Fibroblast of lung (primary cell): Measurements from ENCODE around the gene MINPP1. TPM values are rescaled to one million over a fixed set of nuclear protein-coding genes. Genes with fewer than 3 reads are reported as not detected.
"Not testable (repeated sequence)": the region's sequence is repeated elsewhere in the genome, so short reads cannot be mapped to it uniquely, and the experiment has no call there.

Source experiments
- DNase-seq, 2 donors: peaks; one replicate each; pipeline versions ENCODE4 v3.0.0 to v3.0.0-alpha.2; 2010; ENCODE audit warnings: low read depth in 2 of 2
- H2AFZ ChIP-seq: 2 replicates; pipeline ENCODE4 v1.5.1; 2012; ENCODE audit warnings: low read length, control low read depth, inconsistent platforms
- H3K27ac ChIP-seq: 2 replicates; pipeline ENCODE4 v1.5.1; 2011; ENCODE audit warnings: low read length, control low read depth; ENCODE audit not compliant: insufficient read depth
- H3K27me3 ChIP-seq: 2 replicates; pipeline ENCODE4 v1.5.1; 2011; ENCODE audit warnings: mild to moderate bottlenecking, low read length; ENCODE audit not compliant: control insufficient read depth, insufficient read depth
- H3K36me3 ChIP-seq: 2 replicates; pipeline ENCODE4 v1.5.1; 2011; ENCODE audit warnings: low read length; ENCODE audit not compliant: control insufficient read depth, insufficient read depth
- H3K4me1 ChIP-seq: 2 replicates; pipeline ENCODE4 v1.5.1; 2011; ENCODE audit warnings: low read length; ENCODE audit not compliant: control insufficient read depth, insufficient read depth; ENCODE audit errors: extremely low read depth
- H3K4me2 ChIP-seq: 2 replicates; pipeline ENCODE4 v1.5.1; 2011; ENCODE audit warnings: low read length, control low read depth; ENCODE audit not compliant: insufficient read depth; ENCODE audit errors: extremely low read depth
- H3K4me3 ChIP-seq, 4 experiments: fragments of 200-600 bp in 1 of 4; sonication (generic) in 1 of 4; replicated peaks in 1 of 4; 2 replicates each; pipeline ENCODE4 v1.5.1; 2011 to 2016; ENCODE audit warnings: low read length in 4 of 4, low read depth in 3 of 4, mild to moderate bottlenecking in 3 of 4, control low read depth in 2 of 4, inconsistent platforms in 1 of 4, mixed read lengths in 1 of 4; ENCODE audit not compliant: insufficient read depth in 1 of 4; ENCODE audit errors: control extremely low read depth in 1 of 4
- H3K79me2 ChIP-seq: 2 replicates; pipeline ENCODE4 v1.5.1; 2012; ENCODE audit warnings: mild to moderate bottlenecking, low read length, inconsistent platforms; ENCODE audit not compliant: control insufficient read depth, insufficient read depth
- H3K9ac ChIP-seq: 2 replicates; pipeline ENCODE4 v1.5.1; 2011; ENCODE audit warnings: mild to moderate bottlenecking, low read length, control low read depth; ENCODE audit not compliant: insufficient read depth
- H3K9me3 ChIP-seq: 2 replicates; pipeline ENCODE4 v1.5.1; 2012; ENCODE audit warnings: low read depth, low read length; ENCODE audit not compliant: control insufficient read depth, insufficient read depth
- H4K20me1 ChIP-seq: 2 replicates; pipeline ENCODE4 v1.5.1; 2011; ENCODE audit warnings: low read length; ENCODE audit not compliant: control insufficient read depth, insufficient read depth; ENCODE audit errors: extremely low read depth
- EZH2 ChIP-seq: IDR thresholded peaks from 2 replicates; pipeline ENCODE4 v1.5.1; 2012; ENCODE audit warnings: low read length, control low read depth, mild to moderate bottlenecking; ENCODE audit errors: missing control alignments
- polyA minus RNA-seq: library from RNA; depleted of rRNA, polyadenylated mRNA; stranded (reverse); fragments of >200 nt; gene quantifications from 2 replicates; pipeline ENCODE4 v1.2.3, GENCODE V29; 2011; ENCODE audit warnings: low replicate concordance
- polyA plus RNA-seq, 2 donors: library from polyadenylated mRNA; depleted of rRNA in 1 of 2; stranded (reverse) in 1 of 2; unstranded in 1 of 2; fragments of >200 nt; gene quantifications; 2 replicates each; pipeline ENCODE4 v1.2.1, GENCODE V29; 2011 to 2012; ENCODE audit warnings: missing spikeins in 1 of 2
- total RNA-seq: library from RNA; depleted of rRNA; stranded (reverse); fragments of >200 nt; gene quantifications from 2 replicates; pipeline ENCODE4 v1.2.1, GENCODE V29; 2014
- TF ChIP-seq, protein P1 (sequence below), 2 donors: IDR thresholded peaks in 1 of 2; conservative IDR thresholded peaks in 1 of 2; 1 replicate in 1 of 2; 2 replicates in 1 of 2; pipeline ENCODE4 v1.5.1; 2011 to 2012; ENCODE audit warnings: low read length in 2 of 2, control low read depth in 1 of 2, inconsistent platforms in 1 of 2, low read depth in 1 of 2, mild to moderate bottlenecking in 1 of 2

The MINPP1 gene, protein sequence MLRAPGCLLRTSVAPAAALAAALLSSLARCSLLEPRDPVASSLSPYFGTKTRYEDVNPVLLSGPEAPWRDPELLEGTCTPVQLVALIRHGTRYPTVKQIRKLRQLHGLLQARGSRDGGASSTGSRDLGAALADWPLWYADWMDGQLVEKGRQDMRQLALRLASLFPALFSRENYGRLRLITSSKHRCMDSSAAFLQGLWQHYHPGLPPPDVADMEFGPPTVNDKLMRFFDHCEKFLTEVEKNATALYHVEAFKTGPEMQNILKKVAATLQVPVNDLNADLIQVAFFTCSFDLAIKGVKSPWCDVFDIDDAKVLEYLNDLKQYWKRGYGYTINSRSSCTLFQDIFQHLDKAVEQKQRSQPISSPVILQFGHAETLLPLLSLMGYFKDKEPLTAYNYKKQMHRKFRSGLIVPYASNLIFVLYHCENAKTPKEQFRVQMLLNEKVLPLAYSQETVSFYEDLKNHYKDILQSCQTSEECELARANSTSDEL
- 24.4 and 25.7 TPM in 2 replicates for total RNA-seq
- 16.3 and 18.5 TPM in 2 replicates for polyA plus RNA-seq
- polyA plus RNA-seq (2012), result 22.5 TPM in 2 replicates
- 1.3 and 2.0 TPM in 2 replicates for polyA minus RNA-seq

DNA sequence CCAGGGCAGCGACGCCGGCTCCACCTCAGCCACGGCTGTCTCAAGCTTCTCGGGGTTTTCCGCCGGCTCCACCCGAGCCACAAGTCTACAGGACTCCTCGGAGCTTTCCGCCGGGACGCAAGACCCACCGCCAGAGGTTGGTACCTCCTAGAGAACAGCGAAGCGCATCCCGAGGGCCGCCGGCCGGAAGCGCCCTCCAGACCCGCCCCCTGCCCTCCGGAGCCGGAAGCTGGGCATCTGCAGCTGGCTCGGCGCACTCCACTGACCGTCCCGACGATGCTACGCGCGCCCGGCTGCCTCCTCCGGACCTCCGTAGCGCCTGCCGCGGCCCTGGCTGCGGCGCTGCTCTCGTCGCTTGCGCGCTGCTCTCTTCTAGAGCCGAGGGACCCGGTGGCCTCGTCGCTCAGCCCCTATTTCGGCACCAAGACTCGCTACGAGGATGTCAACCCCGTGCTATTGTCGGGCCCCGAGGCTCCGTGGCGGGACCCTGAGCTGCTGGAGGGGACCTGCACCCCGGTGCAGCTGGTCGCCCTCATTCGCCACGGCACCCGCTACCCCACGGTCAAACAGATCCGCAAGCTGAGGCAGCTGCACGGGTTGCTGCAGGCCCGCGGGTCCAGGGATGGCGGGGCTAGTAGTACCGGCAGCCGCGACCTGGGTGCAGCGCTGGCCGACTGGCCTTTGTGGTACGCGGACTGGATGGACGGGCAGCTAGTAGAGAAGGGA, at the start of gene MINPP1:
TSS of gene MINPP1 (plus strand) at position 254 of the 726 bp plus-strand sequence. CDS start at position 277, 23 bp downstream.
- no peaks in the 10 kb centered on the region for H4K20me1 ChIP-seq
- TF ChIP-seq, protein P1, sequence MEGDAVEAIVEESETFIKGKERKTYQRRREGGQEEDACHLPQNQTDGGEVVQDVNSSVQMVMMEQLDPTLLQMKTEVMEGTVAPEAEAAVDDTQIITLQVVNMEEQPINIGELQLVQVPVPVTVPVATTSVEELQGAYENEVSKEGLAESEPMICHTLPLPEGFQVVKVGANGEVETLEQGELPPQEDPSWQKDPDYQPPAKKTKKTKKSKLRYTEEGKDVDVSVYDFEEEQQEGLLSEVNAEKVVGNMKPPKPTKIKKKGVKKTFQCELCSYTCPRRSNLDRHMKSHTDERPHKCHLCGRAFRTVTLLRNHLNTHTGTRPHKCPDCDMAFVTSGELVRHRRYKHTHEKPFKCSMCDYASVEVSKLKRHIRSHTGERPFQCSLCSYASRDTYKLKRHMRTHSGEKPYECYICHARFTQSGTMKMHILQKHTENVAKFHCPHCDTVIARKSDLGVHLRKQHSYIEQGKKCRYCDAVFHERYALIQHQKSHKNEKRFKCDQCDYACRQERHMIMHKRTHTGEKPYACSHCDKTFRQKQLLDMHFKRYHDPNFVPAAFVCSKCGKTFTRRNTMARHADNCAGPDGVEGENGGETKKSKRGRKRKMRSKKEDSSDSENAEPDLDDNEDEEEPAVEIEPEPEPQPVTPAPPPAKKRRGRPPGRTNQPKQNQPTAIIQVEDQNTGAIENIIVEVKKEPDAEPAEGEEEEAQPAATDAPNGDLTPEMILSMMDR (conservative IDR thresholded peaks at IDR 0.05 in 1 of 2, IDR thresholded peaks at IDR 0.05 in 1 of 2; ENCODE audit: low read depth in 1 of 2, low read length in 2 of 2), result no peak
- no peak for TF ChIP-seq EZH2
- H3K9me3 ChIP-seq, result no peaks in the 10 kb centered on the region
- no peaks in the 10 kb centered on the region for H3K36me3 ChIP-seq
- H3K4me3 ChIP-seq, result peak within 1 kb of the TSS; percentile 87 to 95 (median 90)
- no peaks in the 10 kb centered on the region for H3K27me3 ChIP-seq
- H3K79me2 ChIP-seq, result peaks cover 27% of the 10 kb centered on the region
- H3K9ac ChIP-seq, result peak within 1 kb of the TSS; percentile 63
- H3K27ac ChIP-seq, result peak within 1 kb of the TSS; percentile 71
- H2AFZ ChIP-seq, result peak within 1 kb of the TSS; percentile 94
- H3K4me1 ChIP-seq, result no peaks in the 10 kb centered on the region
- DNase-seq, result peak; percentile 78 to 88
- H3K4me2 ChIP-seq, result peak within 1 kb of the TSS; percentile 97

DNA sequence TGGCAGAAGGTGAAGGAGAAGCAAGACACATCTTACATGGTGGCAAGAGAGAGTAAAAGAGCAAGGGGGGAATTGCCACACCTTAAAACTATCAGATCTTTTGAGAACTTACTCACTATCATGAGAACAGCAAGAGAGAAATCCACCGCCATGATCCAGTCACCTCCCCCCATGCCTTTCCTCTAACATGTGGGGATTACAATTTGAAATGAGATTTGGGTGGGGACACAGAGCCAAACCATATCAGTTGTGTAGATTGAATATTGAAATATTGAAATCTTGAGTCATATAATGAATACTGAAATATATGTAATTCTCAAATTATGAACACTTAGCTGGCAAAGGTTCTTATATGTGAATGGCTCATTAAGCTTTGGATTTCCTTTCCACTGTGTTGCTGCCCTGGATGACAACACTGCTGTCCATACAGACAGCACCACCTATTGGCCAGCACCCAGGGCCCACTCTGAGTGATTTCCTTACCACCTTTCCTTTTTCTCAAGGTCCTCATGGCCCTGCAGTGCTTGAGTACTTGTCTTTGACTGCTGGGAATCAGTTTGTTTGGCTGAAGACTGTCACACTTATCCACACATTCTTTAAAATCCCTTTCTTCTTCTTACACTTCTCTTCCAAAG, 48.0 kb upstream of the MINPP1 start:
- H3K27ac ChIP-seq, H3K79me2 ChIP-seq, H2AFZ ChIP-seq, DNase-seq, H3K9ac ChIP-seq, H3K4me3 ChIP-seq, H3K4me1 ChIP-seq, H3K36me3 ChIP-seq, H3K4me2 ChIP-seq, H3K27me3 ChIP-seq, H3K9me3 ChIP-seq, H4K20me1 ChIP-seq: not testable (repeated sequence)

DNA sequence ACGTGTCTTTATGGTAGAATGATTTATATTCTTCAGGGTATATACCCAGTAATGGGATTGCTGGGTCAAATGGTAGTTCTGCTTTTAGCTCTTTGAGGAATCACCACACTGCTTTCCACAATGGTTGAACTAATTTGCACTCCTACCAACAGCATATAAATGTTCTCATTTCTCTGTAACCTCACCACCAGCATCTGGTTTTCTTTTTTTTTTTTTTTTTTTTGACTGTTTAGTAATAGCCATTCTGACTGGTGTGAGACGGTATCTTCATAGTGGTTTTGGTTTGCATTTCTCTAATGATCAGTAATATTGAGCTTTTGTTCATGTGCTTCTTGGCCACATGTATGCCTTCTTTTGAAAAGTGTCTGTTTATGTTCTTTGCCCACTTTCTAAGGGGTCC, 42.9 kb upstream of the MINPP1 start:
- not testable (repeated sequence) for H3K4me2 ChIP-seq, H3K79me2 ChIP-seq, H3K27ac ChIP-seq, H3K9ac ChIP-seq, H3K9me3 ChIP-seq, H2AFZ ChIP-seq, H3K36me3 ChIP-seq, H3K4me3 ChIP-seq, DNase-seq, H3K4me1 ChIP-seq, H3K27me3 ChIP-seq, H4K20me1 ChIP-seq

DNA sequence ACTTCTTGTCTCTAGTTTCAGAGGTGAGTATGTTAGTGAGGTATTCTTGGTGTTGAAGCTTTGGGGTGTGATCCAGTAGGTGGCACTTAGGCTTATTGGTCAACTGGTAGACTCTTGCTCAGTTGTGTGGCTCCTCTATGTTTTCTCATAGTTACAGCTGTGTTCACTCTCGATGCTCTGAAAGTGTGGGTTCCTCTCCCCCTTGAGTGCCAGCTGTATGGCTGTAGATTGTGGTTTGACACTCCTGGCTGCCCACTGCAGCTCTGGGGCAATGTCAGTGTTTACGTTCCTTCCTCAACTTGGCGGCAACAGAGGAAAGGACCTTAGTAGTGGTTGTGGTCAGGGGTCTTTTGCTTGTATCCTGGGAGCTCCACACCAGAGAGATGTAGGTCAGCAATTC, 37.8 kb upstream of the MINPP1 start:
- not testable (repeated sequence) for H2AFZ ChIP-seq, H3K4me3 ChIP-seq, H3K9me3 ChIP-seq, H3K4me1 ChIP-seq, H3K9ac ChIP-seq, H3K27me3 ChIP-seq, H3K4me2 ChIP-seq, H3K79me2 ChIP-seq, DNase-seq, H3K27ac ChIP-seq, H3K36me3 ChIP-seq, H4K20me1 ChIP-seq

DNA sequence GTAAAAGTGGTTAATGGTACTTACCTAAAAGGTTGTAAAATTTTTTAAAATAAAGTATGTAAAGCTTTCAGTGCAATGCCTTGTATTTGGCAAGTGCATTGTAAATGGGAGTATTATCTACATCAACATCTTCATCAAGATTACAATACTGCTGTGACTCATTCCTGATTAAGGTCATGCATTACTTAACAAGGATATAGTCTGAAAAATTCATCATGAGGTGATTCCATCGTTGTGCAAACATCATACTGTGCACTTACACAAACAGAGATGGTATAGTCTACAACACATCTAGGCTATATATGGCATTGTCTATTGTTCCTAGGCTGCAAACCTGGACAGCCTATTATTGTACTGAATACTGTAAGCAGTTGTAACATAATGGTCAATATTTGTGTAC, 16.0 kb upstream of the MINPP1 start:
- DNase-seq, H3K4me2 ChIP-seq, H3K4me1 ChIP-seq, H3K4me3 ChIP-seq, H3K9ac ChIP-seq, H3K36me3 ChIP-seq, H3K9me3 ChIP-seq, H2AFZ ChIP-seq, H3K27me3 ChIP-seq, H3K27ac ChIP-seq, H3K79me2 ChIP-seq, H4K20me1 ChIP-seq: not testable (repeated sequence)
